Stimulated activated CD4-positive, alpha-beta T cell treated with anti-CD3 and anti-CD28 coated beads, Interleukin-1b, Interleukin-23, amount 100 ng/mL, for 4 hours (primary cell): Measurements from ENCODE around the gene CDC34.
"Not testable (repeated sequence)": the region's sequence is repeated elsewhere in the genome, so short reads cannot be mapped to it uniquely, and the experiment has no call there.

ENCODE experiments used
- DNase-seq, 2 donors: peaks; one replicate each; pipeline ENCODE4 v3.0.0-alpha.2; 2020; ENCODE audit warnings: low read depth in 2 of 2

CDC34 gene

DNA sequence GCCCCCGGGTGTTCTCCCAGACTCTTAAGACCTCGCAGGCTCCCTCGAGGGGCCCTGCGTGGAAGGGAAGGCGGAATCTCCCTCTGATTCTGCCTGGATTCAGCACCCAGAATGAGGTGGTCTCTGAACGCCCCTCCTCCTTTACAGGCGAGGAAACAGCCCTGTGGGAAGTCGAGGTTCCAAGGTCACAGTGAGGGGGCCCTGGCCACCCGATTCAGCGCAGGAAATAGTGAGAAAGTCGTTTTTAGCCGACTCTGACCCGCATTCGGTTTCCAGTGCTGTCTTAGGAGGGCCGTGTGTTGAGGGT lies 41.9 kb downstream of the CDC34 start:
- DNase-seq, result no peak

DNA sequence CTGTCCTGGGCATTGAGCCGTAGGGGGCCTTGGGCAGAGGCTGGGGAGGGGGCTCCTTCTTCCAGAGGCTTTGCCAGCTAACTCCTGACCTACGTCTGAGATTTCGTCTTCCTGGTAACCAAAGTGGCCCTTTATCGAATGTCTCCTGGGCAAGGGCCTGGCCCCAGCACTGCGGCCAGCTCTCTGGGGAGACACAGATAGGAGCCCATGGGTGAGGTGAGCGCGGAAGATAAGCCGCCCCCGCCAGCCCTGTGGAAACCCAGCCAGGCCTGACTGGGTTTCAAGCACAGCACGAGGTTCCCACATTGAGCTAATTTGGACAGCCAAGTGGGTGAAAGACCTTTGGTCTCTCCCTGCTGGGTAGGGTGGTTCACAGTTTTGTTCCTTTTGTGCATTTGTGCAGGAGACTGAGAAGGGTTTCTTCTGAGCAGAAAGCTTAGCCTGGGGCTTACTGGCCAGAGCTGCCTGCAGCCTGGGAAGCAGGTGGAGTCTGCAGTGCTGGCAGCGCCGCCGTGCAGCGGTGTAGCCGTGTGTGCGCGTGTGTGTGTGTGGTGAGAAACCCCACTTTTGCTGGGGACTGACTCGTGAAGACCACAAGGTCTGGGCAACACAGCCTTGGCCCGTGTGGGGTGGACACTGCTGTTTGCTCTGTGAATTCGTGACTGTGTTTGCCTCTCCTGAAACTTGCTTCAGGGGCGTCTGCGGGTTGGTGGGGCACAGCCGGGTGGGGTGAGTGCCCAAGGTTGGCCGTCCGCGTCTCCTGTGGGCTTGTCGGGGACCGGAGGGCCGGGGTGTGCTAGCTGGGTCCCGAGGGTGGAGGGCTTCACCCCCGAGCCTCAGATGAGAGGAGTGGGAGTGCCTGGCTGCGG lies 43.3 kb downstream of the CDC34 start:
- no peak for DNase-seq

DNA sequence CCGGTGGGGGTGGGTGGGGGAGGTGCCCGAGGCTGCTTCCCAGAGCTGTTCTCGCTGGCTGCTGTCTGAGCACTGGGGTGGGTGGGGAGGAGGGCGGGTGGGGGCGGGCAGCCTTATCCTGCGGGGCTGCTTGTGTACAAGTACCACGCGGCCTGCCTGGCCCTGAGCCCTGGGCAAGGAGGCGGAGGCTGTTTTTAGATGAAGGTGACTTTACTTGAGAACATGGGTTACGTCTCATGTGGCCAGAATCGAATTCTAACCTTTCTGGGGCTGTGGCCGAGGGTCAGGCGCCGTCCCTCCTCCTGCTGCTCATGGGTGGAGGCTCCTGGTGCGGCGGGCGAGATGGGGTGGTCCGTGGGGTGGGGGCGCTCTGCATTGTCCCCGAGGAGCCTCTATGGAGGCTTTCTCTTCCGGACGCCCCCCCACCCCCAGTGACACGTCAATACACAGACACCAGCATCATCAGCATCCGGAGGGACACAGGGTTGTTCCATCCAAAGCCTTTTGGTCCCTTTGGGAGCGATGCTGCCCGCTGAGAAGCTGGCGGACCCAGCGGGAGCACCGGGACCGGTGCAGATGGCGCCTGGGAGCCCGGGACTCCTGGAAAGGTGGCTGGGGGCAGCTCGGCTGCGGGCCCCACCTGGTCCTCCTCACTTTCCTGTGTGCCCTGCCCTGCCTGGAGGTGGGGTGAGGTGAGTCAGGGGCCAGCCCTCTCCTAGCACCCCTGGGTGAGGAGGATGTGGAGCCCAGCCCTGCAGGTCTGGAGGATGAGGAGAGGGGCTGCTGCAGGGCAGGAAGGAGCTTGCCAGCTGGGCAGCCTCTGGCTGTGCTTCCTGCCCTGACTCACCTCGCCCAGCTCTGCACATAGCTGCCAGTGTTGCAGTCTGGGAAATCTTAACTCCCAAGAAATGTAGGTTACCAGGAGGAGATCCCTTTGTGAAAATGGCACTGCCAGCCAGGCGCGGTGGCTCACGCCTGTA lies 44.3 kb downstream of the CDC34 start:
- no peak for DNase-seq

DNA sequence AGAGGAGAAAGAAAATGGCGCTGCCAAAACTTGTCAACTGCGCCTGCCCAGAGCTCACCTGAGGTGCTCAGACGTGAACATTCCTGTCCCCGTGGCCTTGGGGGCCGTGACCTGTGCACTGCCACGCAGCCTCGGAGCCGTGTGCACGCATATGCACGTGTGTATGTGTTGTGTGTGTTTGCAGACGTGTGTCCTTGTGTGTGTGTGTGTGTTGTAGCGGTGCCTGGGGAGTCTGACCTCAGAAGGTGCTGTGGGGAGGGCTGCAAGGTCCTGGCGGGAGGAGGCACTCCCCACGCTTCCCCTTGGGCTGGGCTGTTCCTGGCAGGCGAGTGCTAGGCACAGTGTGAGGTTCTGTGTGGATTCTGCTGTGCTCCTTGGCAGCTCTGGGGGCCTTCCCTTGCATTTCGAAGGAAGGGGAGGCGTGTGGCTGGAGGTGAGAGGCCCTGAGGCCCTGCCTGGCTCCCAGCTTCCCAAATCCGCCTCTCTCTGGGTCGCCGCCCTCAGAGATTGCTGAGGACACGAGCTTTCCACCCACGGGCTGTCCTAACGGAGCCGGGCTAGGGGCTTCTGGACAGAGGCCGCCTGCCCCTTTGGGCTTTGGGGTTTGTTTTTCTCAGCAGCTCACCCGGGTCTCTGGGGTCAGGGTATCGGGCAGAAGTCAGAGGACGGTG lies 45.3 kb downstream of the CDC34 start:
- no peak for DNase-seq

DNA sequence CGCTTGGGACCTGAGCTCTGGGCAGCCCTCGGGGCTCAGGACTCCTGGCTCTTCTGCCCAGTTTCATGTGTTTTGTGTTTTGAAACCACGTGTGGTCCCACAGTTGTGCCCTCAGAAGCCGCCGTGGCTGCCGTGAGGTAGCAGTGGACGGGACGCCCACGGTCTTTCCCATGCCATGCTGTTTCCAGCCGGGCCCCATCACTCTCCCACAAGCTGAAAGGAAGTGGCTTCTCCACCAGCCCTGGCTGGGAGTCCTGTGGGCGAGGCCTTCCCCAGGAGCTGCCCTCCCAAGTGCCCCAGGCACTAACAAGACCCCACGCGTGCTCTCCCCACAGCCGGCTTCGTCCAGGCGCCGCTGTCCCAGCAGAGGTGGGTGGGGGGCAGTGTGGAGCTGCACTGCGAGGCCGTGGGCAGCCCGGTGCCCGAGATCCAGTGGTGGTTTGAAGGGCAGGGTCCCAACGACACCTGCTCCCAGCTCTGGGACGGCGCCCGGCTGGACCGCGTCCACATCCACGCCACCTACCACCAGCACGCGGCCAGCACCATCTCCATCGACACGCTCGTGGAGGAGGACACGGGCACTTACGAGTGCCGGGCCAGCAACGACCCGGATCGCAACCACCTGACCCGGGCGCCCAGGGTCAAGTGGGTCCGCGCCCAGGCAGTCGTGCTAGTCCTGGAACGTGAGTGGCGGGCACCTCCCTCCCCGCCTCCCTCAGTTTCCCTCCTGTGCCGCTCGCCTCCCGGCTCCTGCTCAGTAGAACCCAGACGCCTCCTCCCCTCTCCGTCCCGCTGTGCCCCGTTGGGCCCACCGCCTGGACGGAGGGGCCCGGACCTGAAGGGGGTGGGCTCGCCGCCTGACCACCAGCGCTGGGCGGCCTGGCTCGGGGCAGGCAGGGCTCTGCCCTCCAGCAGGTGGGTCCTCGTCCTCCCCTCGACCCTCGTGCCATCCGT lies 46.2 kb downstream of the CDC34 start:
- DNase-seq, result no peak

DNA sequence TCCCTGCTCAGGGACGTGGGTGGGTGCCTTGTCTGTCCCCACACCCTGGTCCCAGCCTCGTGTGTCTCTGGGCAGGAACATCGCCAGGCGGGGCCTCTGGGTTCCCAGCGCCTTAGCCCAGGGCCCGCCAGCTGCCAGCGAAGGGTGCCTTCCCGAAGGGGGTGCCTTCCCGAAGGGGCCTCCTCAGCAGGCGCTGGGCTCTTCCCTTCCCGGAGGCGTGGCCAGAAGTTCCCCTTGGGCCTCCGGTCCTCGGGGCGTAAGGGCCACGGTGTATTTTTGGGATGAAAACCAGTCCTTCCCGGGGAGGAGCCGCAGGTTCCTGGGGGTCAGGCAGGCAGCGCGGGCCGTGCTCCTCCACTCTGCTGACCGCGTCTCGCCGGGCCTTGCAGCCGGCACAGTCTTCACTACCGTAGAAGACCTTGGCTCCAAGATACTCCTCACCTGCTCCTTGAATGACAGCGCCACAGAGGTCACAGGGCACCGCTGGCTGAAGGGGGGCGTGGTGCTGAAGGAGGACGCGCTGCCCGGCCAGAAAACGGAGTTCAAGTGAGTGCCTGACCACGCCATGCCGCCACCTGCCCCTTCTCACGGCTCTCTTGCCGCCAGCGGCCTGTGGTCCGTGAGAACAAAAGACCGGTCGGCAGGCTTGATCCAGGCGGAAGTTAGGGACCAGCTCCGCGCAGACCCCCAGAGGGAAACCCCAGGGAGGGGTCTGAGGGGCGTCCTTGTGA lies 47.7 kb downstream of the CDC34 start:
- DNase-seq, result no peak

DNA sequence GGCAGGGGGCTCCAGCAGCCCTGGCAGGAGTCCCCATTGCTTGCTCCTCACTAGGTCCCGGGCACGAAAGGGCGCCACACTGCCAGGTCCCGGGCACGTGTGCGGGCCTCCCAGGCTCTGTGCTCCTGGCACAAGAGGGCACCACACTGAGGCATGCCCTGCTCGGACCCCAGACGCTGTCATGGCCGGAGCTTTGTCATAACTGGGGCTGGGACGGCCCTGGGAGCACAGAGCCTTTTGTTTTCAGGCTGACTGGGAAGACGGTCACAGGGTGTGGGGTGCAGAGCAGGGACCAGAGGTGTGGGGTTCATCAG lies 48.2 kb downstream of the CDC34 start:
- DNase-seq, result no peak

DNA sequence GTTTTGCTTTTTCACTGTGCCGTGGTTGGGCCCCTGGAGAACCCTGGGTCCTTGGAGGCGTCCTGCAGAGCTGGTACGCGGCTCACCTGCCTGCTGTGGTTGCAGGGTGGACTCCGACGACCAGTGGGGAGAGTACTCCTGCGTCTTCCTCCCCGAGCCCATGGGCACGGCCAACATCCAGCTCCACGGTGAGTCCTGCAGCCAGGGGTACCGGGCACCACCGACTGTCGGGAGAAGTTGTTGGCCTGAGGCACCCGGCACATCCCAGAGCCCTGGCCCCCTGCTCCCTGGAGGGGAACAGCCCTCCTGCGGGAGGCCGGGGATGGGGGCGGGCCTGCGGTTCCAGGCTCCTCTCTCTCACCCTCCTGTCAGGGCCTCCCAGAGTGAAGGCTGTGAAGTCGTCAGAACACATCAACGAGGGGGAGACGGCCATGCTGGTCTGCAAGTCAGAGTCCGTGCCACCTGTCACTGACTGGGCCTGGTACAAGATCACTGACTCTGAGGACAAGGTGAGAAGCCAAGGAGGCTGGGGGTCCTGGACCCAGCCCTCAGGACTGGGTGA lies 48.8 kb downstream of the CDC34 start:
- no peak for DNase-seq

DNA sequence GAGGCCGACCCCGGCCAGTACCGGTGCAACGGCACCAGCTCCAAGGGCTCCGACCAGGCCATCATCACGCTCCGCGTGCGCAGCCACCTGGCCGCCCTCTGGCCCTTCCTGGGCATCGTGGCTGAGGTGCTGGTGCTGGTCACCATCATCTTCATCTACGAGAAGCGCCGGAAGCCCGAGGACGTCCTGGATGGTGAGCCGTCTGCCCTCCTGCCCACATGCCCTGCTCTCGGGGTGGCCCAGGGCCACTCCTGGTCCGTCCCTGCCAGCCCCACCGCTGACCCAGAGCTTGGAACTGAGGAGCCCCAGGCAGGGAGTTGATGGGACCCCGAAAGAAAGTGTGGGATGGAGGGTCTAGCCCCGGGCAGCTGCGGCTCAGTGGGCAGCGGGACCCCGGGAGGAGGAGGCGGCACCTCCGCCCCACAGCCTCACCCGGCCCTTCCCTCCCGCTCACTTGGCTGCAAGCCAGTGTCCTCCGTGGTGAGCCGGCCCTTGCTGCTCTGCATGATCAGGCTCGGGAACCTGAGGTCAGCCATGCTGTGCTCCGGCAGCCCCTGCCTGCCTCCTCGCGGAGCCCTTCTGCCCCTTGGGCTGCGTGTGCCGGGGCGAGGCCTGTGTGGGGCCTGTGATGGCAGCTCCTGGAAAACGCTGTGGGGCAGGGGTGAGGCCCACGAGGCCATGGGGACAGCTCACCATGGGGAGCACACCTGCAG lies 50.0 kb downstream of the CDC34 start:
- no peak for DNase-seq

DNA sequence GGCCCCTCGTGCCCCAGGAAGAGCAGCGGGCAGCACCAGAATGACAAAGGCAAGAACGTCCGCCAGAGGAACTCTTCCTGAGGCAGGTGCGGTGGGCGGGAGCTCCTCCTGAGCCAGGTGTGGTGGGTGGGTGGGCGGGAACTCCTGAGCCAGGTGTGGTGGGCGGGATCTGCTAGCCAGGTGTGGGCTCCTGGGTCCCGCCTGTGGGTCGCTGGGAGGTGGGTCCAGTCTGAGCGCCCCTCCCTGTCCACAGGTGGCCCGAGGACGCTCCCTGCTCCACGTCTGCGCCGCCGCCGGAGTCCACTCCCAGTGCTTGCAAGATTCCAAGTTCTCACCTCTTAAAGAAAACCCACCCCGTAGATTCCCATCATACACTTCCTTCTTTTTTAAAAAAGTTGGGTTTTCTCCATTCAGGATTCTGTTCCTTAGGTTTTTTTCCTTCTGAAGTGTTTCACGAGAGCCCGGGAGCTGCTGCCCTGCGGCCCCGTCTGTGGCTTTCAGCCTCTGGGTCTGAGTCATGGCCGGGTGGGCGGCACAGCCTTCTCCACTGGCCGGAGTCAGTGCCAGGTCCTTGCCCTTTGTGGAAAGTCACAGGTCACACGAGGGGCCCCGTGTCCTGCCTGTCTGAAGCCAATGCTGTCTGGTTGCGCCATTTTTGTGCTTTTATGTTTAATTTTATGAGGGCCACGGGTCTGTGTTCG lies 51.1 kb downstream of the CDC34 start:
- no peak for DNase-seq

DNA sequence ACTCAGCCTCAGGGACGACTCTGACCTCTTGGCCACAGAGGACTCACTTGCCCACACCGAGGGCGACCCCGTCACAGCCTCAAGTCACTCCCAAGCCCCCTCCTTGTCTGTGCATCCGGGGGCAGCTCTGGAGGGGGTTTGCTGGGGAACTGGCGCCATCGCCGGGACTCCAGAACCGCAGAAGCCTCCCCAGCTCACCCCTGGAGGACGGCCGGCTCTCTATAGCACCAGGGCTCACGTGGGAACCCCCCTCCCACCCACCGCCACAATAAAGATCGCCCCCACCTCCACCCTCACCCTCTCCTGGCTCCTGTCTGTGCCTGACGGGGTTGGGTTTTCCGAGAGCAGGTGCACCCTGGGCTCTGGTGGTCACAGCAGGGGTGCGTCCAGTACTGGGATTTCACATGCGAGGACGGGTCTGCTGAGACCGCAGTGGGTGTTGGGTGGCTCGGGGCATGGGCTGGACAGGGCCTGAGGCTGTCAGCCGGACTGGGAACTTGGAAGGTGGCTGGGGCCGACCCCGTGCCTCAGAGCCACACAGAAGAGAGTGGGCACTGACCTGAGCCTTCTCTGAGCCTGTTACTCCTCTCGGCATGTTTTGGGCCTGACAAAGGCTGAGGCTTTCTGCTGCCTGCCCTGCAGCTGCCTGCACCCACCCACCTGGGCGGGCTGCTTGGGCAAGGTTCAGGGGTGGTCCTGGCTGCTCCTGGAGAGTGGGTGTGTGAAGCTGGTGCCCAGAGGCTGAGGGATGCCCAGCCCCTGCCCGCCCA lies 51.8 kb downstream of the CDC34 start:
- no peak for DNase-seq

DNA sequence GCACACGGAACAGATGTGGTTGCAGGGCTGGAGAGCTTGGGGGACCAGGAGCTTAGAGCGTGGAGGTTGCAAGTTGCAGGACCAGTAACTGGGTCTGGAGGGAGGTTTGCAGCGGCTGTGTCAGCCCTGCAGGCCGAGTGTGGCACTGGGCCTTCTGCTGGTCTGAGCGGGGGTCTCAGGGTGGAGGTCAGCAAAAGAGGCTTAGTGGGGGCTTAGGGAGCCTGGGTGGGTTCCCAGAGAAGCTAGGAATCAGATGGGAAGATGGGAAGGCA lies 52.3 kb downstream of the CDC34 start:
- DNase-seq, result no peak

DNA sequence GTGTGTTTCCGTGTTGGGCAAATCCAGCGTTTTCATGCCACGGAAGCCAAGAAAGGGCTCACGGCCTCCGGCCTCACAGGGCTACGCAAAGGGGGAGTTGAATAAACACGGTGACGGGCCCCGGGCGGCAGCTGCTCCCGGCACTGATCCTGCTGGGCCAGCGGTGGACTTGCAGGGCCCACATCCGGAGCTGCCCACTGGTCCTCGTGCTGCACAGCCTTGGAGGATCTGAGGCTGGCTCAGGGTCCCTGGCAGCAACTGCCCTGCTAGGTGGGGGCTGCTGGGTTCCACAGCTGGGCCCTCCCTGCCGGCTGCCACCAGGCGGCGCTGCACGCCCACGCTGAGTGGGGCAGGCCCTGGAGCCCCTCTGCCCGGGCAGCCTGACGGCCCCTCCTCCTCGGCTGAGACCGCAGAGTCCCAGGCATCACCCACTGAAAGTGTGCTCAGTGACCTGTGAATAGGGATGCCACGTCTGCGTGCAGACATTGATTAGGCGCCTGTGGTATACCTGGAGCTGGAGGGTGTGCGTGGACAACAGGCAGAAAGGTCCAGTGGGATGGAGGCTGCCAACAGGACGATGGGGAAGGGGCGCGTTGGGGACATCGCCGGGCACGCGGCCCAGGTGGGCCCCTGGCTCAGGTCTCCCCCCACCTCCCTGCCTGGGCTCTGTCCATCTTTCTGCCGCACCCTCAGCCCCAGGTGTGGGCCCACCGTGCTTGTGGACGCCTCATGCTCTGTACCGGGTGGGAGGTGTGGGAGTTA lies 52.9 kb downstream of the CDC34 start:
- peak; percentile 60 to 61 for DNase-seq

DNA sequence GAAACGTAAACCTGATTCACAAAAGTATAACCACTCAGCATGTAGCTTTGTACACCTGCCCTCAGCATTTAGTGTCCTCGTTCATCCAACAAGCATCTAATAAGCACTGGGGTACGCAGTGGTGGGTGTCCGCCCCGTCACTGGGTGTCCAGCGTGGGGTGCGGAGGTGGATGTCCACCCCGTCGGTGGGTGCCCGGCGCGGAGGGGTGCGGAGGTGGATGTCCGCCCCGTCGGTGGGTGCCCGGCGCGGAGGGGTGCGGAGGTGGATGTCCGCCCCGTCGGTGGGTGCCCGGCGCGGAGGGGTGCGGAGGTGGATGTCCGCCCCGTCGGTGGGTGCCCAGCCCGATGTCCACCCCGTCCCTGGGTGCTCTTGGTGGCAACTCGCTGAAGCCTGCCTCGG lies 53.6 kb downstream of the CDC34 start:
- DNase-seq, result not testable (repeated sequence)

DNA sequence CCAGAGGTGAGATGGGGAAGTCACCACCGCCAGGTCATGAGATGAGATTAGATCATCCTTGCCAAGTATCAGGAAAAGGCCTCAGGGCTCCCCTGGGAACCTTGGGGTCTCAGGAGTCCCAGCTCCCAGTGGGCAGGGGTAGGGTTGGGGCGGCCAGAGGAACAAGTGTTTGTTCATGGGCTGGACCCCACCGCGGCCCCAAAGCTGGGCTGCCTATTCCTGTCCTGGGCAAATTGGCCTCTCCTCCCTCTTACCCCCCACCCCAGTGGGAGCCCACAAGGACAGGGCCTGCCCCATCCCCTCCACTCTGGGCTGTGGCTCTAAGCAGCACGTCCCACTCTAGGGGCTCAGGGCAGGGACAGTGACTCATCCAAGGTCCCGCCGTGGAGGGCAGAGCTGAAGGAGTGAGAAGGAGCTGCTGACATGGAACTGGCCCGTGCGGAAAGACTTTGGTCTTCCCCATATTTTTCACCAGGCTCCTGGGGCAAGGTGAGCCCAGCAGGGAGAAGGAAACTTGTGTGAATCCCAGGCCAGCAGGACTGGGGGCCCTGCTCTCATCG lies 54.1 kb downstream of the CDC34 start:
- no peak for DNase-seq

DNA sequence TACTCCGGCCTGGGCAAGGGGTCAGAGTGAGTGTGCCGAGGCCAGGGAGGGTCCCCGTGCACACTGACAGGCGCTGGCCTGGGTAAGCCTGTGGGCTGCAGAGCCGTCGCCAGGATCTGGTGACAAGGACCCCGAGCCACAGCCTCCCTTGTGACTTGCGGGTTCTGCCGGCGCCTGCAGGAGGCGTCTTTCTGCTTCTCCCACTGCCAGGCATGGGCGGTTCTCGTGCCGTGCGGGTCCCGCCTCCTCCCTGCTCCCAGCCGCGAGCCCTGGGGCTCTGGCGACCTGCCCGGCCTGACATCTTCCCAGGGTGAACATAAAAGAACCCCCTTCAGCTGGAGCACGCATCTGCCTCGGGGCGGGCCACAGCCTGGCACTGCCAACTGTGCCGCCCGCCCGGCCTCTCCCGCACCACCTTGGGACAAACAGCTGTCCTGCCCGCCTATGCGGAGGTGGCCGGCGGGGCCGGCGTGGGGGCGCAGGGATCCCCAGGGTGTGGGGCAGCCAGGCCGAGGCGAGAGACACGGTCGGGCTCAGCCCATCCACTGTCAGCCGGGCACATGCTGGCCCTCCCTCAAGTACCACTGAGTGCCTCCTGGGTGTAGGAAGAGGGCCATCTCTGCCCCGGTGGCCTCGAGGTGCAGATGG lies 56.7 kb downstream of the CDC34 start:
- DNase-seq, result peak in 1 of 2 donors; percentile 53
